Stimulated activated CD4-positive, alpha-beta T cell treated with anti-CD3 and anti-CD28 coated beads, Interleukin-2, amount 100 ng/mL, for 24 hours (primary cell): Measurements from ENCODE around the gene PLPPR4.
"Not testable (repeated sequence)": the region's sequence is repeated elsewhere in the genome, so short reads cannot be mapped to it uniquely, and the experiment has no call there.

Source experiments
- DNase-seq, 2 donors: peaks; one replicate each; pipeline ENCODE4 v3.0.0-alpha.2; 2020

Gene PLPPR4

DNA sequence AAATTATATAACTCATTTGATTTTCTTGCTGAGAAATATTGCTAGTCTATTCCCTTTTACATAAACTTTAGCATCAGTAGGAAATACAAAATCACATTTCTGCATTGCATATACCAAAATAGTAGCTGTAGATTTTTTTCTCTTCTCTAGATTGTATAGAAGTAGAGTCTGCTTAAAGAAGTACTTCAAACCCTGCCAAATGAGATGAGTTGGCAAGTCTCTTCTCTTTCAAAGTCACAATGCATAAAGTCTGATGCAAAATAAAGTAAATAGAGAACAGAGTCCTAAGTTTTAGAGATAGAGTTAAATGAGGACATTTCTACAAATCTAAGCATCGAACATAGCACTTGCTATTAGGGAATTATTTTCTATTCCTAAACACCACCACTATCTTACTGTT is 6.4 kb downstream of the PLPPR4 start:
- DNase-seq: no peak

DNA sequence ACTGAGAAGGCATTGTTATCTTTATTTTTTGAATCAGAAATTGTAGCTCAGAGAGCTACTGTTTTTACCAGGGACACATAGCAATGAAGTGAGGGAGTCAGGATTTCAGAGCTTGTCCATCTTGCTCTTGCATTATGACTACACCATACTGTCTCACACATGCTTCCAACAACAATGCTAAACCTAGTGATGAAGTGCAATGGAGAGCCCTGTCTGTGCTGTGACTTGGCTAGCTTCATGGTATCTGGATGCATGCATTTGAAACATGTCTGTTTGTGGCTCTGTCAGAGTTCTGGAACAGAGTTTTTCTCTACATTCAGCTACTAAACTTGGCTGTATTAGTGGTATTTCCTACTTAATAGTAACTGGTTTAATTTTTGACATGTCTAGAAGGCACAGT is 7.0 kb downstream of the PLPPR4 start:
- no peak for DNase-seq

GRCh38 chr1:99277066-99277465 is 12.8 kb downstream of the PLPPR4 start:
- DNase-seq: no peak

DNA sequence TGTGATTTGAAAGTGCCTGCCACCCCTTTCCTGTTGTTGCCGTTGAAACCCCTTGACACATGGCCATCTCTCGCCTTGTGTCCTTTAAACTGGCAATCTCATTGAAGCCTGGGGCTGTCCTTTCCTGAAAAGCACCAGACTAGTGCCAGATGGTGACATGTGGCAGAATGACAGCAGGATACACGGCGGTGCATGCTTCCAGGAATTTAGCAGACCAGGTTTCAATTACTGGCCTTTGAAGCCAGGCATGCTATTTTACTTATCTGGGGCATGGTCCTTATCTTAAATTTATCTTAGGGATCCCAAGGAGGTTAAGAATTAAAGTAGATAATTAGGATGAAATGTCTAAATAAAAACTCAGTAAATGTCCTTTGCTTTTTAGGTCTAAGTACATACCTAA is 15.2 kb downstream of the PLPPR4 start:
- no peak for DNase-seq

DNA sequence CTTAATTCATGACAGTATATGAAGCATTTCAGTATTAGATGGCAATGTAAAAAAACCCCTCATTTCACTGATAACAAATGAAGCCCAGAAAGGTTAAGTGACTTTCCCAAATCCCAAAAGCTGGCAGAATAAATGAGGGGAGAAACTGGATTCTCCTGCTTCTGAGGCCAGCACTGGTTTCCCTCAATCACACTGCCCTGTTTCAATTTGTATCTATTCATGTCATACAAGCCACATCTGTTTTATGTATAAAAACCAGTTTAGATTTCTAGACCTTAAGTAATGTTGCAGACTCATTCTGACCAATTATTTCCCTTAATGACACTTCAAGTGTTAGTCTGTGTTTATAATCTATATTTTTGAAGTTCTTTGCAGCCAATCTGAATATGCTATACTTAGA is 16.8 kb downstream of the PLPPR4 start:
- DNase-seq: no peak

GRCh38 chr1:99282536-99282935 is 18.2 kb downstream of the PLPPR4 start:
- no peak for DNase-seq

DNA sequence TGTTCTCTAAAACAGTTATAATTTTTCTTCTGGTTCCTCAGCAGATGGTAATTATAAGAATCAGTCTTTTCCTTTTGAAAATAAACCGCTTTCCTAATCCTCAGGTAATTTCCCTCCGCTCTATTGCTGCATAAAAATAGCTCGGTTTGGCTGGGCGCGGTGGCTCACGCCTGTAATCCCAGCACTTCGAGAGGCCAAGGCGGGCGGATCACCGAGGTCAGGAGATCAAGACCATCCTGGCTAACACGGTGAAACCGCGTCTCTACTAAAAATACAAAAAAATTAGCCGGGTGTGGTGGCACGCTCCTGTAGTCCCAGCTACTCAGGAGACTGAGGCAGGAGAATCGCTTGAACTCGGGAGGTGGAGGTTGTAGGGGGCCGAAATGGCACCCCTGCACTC is 19.2 kb downstream of the PLPPR4 start:
- not testable (repeated sequence) for DNase-seq

- no peak for DNase-seq
Observed at GRCh38 chr1:99292886-99293285, 28.6 kb downstream of the PLPPR4 start.

DNA sequence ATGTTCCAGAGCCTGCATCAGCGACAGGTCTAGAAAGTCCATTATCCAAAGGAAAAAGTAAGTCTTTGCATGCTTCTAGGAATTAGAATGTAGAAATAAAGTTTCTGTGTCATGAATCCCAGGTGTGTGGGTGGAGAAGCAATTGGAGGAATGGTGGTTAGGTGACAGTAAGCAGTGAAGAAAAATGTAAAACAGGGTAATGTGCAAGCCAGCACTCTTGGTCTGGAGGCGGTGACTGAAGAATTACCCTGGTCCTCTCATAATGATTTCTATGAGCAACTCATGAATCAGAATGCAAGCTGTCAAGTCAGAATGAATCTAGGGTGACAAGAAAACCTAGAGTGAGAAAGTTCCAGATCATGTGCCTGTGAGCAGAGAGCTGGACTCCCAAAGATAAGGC is 33.6 kb downstream of the PLPPR4 start:
- DNase-seq: no peak

- no peak for DNase-seq
Observed at GRCh38 chr1:99304725-99305282, 40.5 kb downstream of the PLPPR4 start.

DNA sequence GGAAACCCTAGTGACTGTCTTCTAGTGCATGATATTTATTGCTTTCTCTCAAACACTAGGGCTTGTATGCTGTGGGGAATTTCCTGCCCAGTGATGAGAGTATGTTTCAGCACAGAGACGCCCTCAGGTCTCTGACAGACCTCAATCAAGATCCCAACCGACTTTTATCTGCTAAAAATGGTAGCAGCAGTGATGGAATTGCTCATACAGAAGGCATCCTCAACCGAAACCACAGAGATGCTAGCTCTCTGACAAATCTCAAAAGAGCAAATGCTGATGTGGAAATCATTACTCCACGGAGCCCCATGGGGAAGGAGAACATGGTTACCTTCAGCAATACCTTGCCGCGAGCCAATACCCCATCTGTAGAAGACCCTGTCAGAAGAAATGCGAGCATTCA is 41.3 kb downstream of the PLPPR4 start:
- no peak for DNase-seq

DNA sequence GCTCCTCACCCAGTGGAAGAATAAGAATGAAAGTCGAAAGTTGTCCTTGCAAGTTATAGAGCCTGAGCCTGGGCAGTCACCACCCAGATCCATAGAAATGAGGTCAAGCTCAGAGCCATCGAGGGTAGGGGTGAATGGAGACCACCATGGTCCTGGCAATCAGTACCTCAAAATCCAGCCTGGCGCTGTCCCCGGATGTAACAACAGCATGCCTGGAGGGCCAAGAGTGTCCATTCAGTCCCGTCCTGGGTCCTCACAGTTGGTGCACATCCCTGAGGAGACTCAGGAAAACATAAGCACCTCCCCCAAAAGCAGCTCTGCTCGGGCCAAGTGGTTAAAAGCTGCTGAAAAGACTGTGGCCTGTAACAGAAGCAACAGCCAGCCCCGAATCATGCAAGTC is 41.8 kb downstream of the PLPPR4 start:
- DNase-seq: no peak

- no peak for DNase-seq
Observed at GRCh38 chr1:99306644-99307043, 42.4 kb downstream of the PLPPR4 start.

DNA sequence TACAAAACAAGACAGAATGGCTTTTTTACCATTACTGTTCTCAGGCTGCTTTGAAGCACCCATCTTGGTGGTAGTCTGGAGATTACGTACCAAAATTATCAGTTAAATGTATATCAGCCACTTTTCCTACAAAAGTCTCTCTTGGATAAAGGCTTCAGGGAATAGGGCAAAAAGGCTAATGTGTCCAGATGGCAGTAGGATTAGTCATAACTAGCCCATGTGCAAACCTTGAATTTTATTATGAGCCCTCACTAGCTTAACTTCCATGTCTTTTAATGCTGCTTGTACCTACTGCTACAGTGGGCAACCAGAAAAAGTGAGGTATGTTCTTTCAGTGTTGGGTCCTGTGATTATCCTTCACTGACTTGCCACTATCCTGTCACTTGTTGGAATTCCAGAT is 51.0 kb downstream of the PLPPR4 start:
- no peak for DNase-seq

GRCh38 chr1:99326215-99326949 is 62.1 kb downstream of the PLPPR4 start:
- DNase-seq: no peak

DNA sequence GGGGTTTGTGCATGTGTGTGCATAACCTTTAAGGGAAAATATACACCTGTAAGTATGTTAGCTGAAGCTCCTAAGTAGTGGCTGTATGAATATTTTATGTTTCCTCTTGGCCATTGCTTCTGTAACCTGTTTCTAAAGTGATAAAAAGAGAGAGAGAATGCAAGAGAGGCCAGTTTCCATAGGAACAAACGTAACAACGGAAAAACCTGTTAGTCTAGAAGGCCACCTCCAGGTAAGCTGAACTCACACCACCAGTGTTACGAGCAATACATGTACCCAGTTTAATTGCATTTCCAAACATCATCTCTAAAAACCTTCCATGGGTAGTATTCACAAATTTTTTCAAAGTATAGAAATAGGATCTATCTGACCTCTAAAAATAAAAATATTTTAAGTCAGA is 63.1 kb downstream of the PLPPR4 start:
- DNase-seq: no peak

DNA sequence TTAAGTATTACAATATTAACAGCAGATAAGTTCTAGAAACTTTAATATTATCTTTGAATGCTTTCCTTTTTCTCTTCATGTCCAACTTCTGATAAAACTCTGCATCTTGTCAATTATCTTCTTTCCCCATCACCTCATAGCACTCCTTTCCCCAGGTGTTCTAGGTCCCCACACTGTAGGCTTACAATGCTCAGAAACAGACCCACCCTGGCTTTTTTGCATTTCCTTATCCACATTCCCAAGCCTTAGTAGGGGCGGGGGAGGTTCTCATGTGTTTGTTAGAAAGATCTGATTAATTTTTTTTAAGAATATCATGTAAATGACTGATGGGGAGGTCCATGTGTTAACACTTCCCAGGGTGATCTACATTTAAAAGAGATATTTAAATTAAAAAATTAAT is 63.9 kb downstream of the PLPPR4 start:
- DNase-seq: no peak

- no peak for DNase-seq
Observed at GRCh38 chr1:99331083-99331482, 66.8 kb downstream of the PLPPR4 start.

DNA sequence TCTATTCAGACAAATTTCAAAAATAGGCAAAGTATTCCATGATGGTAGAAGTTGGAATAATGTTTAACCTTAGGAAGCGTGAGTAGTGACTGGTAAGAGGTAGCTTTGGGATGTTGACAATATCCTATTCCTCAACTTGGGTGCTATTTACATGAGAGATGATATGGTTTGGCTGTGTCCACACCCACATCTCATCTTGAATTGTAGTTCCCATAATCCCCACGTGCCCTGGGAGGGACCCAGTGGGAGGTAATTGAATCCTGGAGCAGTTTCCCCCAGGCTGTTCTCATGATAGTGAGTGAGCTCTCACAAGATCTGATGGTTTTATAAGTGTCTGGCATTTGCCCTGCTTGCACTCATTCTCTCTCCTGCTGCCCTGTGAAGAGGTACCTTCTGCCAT is 67.3 kb downstream of the PLPPR4 start:
- no peak for DNase-seq

- no peak for DNase-seq
Observed at GRCh38 chr1:99332561-99332960, 68.3 kb downstream of the PLPPR4 start.

DNA sequence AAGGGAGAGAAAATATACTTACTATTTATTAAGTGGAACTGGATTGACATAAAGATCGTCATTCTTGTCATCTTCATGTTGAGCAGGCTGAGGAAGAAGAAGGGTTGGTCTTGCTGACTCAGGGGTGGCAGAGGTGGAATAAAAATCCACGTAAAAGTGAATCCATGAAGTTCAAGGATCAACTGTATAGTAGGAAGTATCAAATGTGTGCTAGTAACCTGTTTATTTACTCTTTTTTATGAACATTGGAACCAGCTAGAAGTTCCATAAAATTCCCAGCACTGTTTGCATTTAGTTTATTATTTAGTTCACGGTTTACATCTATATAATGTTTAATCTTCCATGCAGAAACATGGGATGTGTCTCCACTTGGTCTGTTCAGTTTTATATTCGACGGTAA is 70.7 kb downstream of the PLPPR4 start:
- no peak for DNase-seq

GRCh38 chr1:99347041-99347684 is 82.9 kb downstream of the PLPPR4 start:
- DNase-seq: no peak

GRCh38 chr1:99348397-99349132 is 84.3 kb downstream of the PLPPR4 start:
- no peak for DNase-seq

DNA sequence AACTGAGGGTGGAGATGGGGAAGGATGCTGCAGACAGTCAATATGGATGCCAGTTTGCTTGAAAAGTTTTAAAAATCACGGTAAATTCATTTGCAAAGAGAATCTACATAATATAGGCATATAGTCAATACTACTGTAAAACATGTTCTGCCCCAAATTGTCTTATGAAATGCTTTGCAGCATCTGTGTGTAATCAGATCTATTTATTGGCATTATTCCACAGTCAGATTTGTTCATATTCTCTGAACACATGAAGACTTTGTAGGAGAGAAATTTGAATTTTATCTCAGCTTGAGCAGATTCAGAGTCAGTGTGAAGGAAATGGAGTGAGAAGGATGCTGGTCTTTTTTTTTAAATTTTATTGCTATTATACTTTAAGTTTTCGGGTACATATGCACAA is 88.5 kb downstream of the PLPPR4 start:
- DNase-seq: no peak
